Breast epithelium (tissue), 3 donors: ENCODE data around the gene MCM5.

ENCODE experiments used
- POLR2A ChIP-seq: fragments of 450-650 bp; IDR thresholded peaks from one replicate; pipeline ENCODE4 v1.6.1; 2016; ENCODE audit warnings: antibody characterized with exemption, mild to moderate bottlenecking, moderate library complexity
- POLR2AphosphoS5 ChIP-seq, 3 donors: sonication (generic); formaldehyde crosslinking; IDR thresholded peaks; one replicate each; pipeline ENCODE4 v1.6.1; 2017; ENCODE audit warnings: antibody characterized with exemption in 3 of 3
- TF ChIP-seq, protein P1 (sequence below), 3 donors: fragments of 450-650 bp; IDR thresholded peaks; one replicate each; pipeline ENCODE4 v1.5.1; 2016 to 2017; ENCODE audit warnings: antibody characterized with exemption in 3 of 3, mild to moderate bottlenecking in 3 of 3, moderate library complexity in 3 of 3

DNA sequence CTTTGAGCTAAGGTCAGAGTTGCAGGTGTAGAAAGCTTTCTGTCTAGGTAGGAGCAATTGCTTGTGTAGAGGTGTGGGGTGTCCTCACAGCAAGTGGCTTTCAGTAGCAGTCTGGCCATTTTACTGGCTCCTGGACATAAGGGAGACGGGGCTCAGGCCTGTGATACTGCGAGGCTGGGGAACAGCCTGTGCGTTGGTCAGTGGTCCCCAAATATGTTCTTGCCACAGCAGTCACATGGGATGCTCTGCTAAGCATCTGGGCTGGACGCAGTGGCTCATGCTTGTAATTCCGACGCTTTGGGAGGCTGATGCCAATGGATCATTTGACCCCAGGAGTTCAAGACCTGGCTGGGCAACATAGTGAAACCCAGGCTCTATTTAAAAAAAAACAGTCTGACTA is 1.9 kb downstream of the MCM5 start:
- TF ChIP-seq, protein P1, sequence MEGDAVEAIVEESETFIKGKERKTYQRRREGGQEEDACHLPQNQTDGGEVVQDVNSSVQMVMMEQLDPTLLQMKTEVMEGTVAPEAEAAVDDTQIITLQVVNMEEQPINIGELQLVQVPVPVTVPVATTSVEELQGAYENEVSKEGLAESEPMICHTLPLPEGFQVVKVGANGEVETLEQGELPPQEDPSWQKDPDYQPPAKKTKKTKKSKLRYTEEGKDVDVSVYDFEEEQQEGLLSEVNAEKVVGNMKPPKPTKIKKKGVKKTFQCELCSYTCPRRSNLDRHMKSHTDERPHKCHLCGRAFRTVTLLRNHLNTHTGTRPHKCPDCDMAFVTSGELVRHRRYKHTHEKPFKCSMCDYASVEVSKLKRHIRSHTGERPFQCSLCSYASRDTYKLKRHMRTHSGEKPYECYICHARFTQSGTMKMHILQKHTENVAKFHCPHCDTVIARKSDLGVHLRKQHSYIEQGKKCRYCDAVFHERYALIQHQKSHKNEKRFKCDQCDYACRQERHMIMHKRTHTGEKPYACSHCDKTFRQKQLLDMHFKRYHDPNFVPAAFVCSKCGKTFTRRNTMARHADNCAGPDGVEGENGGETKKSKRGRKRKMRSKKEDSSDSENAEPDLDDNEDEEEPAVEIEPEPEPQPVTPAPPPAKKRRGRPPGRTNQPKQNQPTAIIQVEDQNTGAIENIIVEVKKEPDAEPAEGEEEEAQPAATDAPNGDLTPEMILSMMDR (IDR thresholded peaks at IDR 0.05): no peak
- TF ChIP-seq POLR2A: no peak
- no peak for TF ChIP-seq POLR2AphosphoS5 (IDR thresholded peaks at IDR 0.05)
